Mucosa of rectum (tissue), 2 donors: ENCODE data around the gene CHRNB1.
A peak's percentile ranks its signal among the peaks of the same experiment; 100 is the strongest.

Experiments
- H3K27ac ChIP-seq, 2 donors: one replicate each; pipeline ENCODE4 v1.7.0; 2013; ENCODE audit warnings: inconsistent platforms in 2 of 2, low read depth in 2 of 2, low read length in 2 of 2
- H3K27me3 ChIP-seq, 2 donors: one replicate each; pipeline ENCODE4 v1.7.0; 2013; ENCODE audit warnings: low read length in 2 of 2; ENCODE audit not compliant: control insufficient read depth in 2 of 2, insufficient read depth in 2 of 2
- H3K36me3 ChIP-seq, 2 donors: one replicate each; pipeline ENCODE4 v1.7.0; 2013; ENCODE audit warnings: low read length in 2 of 2; ENCODE audit not compliant: control insufficient read depth in 2 of 2, insufficient read depth in 2 of 2
- H3K4me1 ChIP-seq, 2 donors: one replicate each; pipeline ENCODE4 v1.7.0; 2013; ENCODE audit warnings: low read length in 2 of 2, mild to moderate bottlenecking in 1 of 2; ENCODE audit not compliant: control insufficient read depth in 2 of 2, insufficient read depth in 2 of 2
- H3K4me3 ChIP-seq, 2 donors: one replicate each; pipeline ENCODE4 v1.7.0; 2013; ENCODE audit warnings: low read length in 2 of 2
- H3K9ac ChIP-seq, 2 donors: one replicate each; pipeline ENCODE4 v1.7.0; 2013; ENCODE audit warnings: low read length in 2 of 2, low read depth in 1 of 2, mild to moderate bottlenecking in 1 of 2
- H3K9me3 ChIP-seq, 2 donors: one replicate each; pipeline ENCODE4 v1.7.0; 2013; ENCODE audit warnings: low read length in 2 of 2; ENCODE audit not compliant: control insufficient read depth in 2 of 2
- donor health status: healthy.
- donor health status: Normal muscosa, but diverticular disease.

The CHRNB1 gene

DNA sequence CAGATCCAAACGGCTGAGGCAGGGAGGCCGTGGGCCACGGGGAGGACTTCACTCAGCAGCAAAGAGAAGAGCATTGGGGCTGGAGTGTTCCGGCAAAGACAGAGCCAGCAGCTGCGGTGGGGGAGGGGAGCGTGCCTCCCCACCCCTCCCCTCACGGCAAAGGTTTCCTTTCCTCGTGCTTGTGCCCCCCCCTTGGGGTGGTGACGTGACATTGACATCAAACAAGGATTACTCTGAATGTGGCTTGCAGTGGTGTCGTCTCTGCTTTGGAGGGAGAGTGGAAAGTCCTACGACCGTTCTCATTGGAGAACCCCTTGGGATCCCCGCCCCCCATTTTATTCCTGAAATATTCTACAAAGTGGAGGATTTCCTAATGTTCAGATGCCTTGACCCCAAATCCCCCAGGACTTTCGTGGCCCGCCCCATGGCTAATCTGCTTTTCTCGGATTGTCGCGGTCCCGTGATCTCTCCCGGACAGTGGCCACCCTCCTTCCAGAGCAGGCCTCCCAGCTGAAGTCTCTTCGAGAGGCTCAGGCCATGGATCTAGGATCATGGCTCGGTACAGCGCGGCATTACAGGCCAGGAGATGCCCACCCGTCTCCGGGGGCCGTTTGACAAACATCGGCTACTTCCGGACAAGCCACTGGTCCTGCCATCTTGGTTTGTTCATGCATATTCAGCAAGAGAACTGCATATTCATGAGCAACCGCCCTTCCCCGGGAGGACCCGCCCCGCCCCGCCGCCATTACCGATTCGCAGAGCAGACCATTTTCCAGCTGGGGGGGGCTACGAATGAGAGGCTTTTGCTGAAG is 38.6 kb downstream of the CHRNB1 start:
- Histone ChIP-seq H3K27me3 (no peaks in the 10 kb centered on the region), H3K4me1 (peaks cover 27 to 37% of the 10 kb centered on the region in 2 donors), H3K9me3 (no peaks in the 10 kb centered on the region), H3K36me3 (peaks cover 0 to 3% of the 10 kb centered on the region in 2 donors), H3K4me3 (peak overlapping the region; percentile 94 to 97), H3K9ac (peak overlapping the region; percentile 99 to 100), H3K27ac (peak overlapping the region; percentile 100)

GRCh38 chr17:7484067-7484918 is 39.4 kb downstream of the CHRNB1 start, which contains the start of gene POLR2A:
Gene POLR2A, plus strand, starts transcription at chr17:7484366.
- Histone ChIP-seq H3K36me3 (peaks cover 0 to 3% of the 10 kb centered on the region in 2 donors), H3K4me1 (peaks cover 27 to 37% of the 10 kb centered on the region in 2 donors), H3K9ac (peak within 1 kb of the TSS; percentile 99 to 100), H3K27ac (peak within 1 kb of the TSS; percentile 100), H3K4me3 (peak within 1 kb of the TSS; percentile 94 to 97), H3K9me3 (no peaks in the 10 kb centered on the region), H3K27me3 (no peaks in the 10 kb centered on the region)

DNA sequence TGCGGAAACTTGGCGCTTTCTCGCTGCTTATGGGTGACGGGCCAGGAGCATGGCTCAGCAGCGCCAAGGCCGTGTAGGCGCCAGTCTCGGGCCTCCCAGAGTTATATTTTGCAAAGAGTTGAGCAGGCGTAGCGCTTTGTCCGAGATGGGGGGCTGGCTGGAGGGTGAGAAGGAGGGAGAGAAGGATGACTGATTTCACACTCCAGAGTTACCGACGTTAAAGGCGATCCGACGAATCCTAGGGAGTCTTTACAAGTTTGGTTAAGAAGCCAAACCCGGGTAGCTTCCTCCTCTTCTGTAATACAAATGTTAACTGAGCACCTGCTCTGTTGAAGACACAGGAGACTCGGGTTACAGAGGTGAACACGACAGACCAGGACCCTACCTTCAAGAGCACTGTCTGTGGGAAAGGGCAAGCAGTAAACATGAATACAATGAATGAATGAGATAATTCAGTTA is 40.1 kb downstream of the CHRNB1 start:
- H3K4me1 ChIP-seq = peaks cover 24 to 35% of the 10 kb centered on the region in 2 donors
- H3K27ac ChIP-seq = peak overlapping the region; percentile 100

DNA sequence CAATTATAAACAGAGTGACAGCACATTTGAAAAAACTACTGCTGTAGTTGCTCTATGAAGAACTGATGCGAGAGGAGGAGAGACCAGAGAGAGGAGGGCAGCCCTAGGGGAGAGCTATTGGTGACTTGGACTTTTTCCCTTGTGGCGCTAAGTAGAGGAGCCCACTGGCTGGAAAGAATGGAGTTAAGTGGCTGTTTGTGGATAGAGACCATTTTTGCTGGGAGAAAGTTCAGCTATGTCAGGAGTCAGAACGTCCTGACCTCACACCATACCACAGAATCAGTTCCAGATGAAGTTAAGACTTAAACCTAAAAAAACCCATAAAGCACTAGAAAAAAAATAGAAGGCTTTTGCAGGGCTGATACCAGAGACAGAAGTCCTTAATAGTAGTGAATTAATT is 41.3 kb downstream of the CHRNB1 start:
- Histone ChIP-seq H3K27ac (no peak overlapping the region), H3K4me3 (peak overlapping the region in 1 of 2 donors; percentile 94), H3K4me1 (peaks cover 21 to 41% of the 10 kb centered on the region in 2 donors), H3K9ac (peak overlapping the region; percentile 24 to 38), H3K9me3 (no peaks in the 10 kb centered on the region), H3K36me3 (peaks cover 2 to 3% of the 10 kb centered on the region in 2 donors), H3K27me3 (no peaks in the 10 kb centered on the region)

More for the DNA sequence above, 40.1 kb downstream of the CHRNB1 start:
- H3K36me3 ChIP-seq = peaks cover 2 to 3% of the 10 kb centered on the region in 2 donors
- H3K4me3 ChIP-seq = peak overlapping the region; percentile 74 to 94
- H3K9me3 ChIP-seq = no peaks in the 10 kb centered on the region
- H3K27me3 ChIP-seq = no peaks in the 10 kb centered on the region
- H3K9ac ChIP-seq = peak overlapping the region; percentile 68 to 99

- Histone ChIP-seq H3K9ac (no peak overlapping the region), H3K4me1 (peaks cover 20 to 43% of the 10 kb centered on the region in 2 donors), H3K9me3 (no peaks in the 10 kb centered on the region), H3K4me3 (no peak overlapping the region), H3K27me3 (no peaks in the 10 kb centered on the region), H3K36me3 (peaks cover 2 to 13% of the 10 kb centered on the region in 2 donors), H3K27ac (no peak overlapping the region)
Measured at GRCh38 chr17:7490144-7490543, 45.3 kb downstream of the CHRNB1 start.

DNA sequence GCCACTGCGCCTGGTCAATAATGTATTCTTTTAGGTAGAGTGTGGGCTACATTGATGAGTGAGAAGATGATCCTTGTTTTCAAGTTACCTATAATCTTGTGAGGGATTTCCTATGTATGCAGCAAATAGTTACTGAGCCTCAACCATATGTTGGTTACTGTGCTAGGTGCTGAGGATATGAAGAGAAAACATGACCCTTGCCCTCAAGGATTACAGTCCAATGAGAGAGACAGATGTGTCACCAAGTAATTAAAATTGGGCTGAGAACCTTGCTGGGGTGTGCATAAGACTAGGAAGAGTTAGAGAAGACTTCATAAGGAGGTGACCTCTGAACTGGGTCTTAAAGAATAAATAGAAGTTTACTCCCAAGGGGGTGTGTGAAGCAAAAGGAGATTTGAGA is 46.7 kb downstream of the CHRNB1 start:
- Histone ChIP-seq H3K9ac (no peak overlapping the region), H3K4me1 (peaks cover 14 to 34% of the 10 kb centered on the region in 2 donors), H3K4me3 (peak overlapping the region in 1 of 2 donors; percentile 2), H3K27me3 (no peaks in the 10 kb centered on the region), H3K36me3 (peaks cover 11 to 25% of the 10 kb centered on the region in 2 donors), H3K27ac (peak overlapping the region in 1 of 2 donors; percentile 41), H3K9me3 (no peaks in the 10 kb centered on the region)

DNA sequence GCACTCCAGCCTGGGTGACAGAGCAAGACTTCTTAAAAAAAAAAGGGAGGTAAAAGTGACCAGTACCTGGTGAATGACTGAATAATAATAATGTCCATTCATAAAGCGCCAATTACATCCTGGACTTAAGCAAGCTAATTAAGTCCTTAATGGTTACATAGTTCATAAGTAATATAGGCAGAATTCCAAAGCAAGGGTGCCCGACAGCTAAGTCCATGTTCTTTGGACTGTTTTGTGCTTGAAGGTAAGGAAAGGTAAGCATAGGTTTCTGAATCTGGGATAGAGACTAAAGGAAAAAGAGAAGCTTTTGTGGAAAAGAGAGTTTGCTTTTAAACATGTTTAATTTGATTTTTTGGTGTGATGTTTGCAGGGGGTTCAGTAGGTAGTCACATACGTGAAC is 49.1 kb downstream of the CHRNB1 start:
- Histone ChIP-seq H3K4me3 (no peak overlapping the region), H3K36me3 (peaks cover 33 to 44% of the 10 kb centered on the region in 2 donors)

DNA sequence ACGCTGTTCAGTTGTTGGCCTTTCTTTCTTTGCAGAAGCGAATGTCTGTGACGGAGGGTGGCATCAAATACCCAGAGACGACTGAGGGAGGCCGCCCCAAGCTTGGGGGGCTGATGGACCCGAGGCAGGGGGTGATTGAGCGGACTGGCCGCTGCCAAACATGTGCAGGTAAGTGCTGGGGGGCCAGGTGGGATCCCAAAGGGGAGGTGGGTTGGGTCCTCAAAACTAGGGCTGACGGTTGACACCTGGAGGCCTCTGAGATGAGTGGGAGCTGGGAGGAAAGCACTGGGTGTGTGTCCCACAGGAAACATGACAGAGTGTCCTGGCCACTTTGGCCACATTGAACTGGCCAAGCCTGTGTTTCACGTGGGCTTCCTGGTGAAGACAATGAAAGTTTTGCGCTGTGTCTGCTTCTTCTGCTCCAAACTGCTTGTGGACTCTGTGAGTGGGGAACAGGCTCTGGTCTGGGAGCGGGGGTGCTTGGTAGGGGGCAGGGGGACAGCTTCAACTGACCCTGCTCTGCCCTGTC is 51.1 kb downstream of the CHRNB1 start:
- H3K36me3 ChIP-seq = peaks cover 44 to 59% of the 10 kb centered on the region in 2 donors
- no peaks in the 10 kb centered on the region for H3K9me3 ChIP-seq
- H3K27ac ChIP-seq = no peak overlapping the region
- no peak overlapping the region for H3K4me3 ChIP-seq
- H3K4me1 ChIP-seq = peaks cover 3 to 13% of the 10 kb centered on the region in 2 donors
- no peak overlapping the region for H3K9ac ChIP-seq
- no peaks in the 10 kb centered on the region for H3K27me3 ChIP-seq

More for the DNA sequence above, 49.1 kb downstream of the CHRNB1 start:
- Histone ChIP-seq H3K27me3 (no peaks in the 10 kb centered on the region), H3K9me3 (no peaks in the 10 kb centered on the region), H3K9ac (no peak overlapping the region), H3K4me1 (peaks cover 3 to 24% of the 10 kb centered on the region in 2 donors), H3K27ac (no peak overlapping the region)

GRCh38 chr17:7496470-7497183 is 51.8 kb downstream of the CHRNB1 start:
- Histone ChIP-seq H3K27ac (no peak overlapping the region), H3K4me1 (peaks cover under 1 to 9% of the 10 kb centered on the region in 2 donors), H3K27me3 (no peaks in the 10 kb centered on the region), H3K36me3 (peaks cover 50 to 66% of the 10 kb centered on the region in 2 donors), H3K9ac (no peak overlapping the region), H3K4me3 (no peak overlapping the region), H3K9me3 (no peaks in the 10 kb centered on the region)
